ENCODE results near the gene FAM135A.

DNA sequence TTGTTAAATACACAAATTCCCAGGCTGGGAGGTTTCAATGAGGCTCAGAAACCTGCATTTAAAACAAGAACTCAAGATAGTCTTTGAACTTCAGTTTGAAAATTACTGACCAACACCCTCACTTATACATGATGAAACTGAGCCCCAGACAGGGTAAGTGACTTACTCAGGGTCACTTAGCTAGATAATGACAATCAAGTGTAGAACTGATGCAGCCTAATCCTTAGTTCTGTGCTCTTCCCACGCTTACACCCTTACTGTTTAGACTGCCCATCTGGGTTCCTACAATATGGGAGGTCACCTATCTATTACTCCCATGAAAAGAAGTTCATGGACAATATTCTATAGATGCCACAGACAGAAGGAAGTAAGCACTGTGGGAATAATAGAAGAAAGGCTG lies 24.5 kb upstream of the FAM135A start:
- TF ChIP-seq, protein P1, sequence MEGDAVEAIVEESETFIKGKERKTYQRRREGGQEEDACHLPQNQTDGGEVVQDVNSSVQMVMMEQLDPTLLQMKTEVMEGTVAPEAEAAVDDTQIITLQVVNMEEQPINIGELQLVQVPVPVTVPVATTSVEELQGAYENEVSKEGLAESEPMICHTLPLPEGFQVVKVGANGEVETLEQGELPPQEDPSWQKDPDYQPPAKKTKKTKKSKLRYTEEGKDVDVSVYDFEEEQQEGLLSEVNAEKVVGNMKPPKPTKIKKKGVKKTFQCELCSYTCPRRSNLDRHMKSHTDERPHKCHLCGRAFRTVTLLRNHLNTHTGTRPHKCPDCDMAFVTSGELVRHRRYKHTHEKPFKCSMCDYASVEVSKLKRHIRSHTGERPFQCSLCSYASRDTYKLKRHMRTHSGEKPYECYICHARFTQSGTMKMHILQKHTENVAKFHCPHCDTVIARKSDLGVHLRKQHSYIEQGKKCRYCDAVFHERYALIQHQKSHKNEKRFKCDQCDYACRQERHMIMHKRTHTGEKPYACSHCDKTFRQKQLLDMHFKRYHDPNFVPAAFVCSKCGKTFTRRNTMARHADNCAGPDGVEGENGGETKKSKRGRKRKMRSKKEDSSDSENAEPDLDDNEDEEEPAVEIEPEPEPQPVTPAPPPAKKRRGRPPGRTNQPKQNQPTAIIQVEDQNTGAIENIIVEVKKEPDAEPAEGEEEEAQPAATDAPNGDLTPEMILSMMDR (conservative IDR thresholded peaks at IDR 0.05 in 1 of 2, IDR thresholded peaks at IDR 0.05 in 1 of 2; ENCODE audit: extremely low read depth in 1 of 2, insufficient read depth in 1 of 2, low read depth in 1 of 2, low read length in 2 of 2) = no peak
- no peak for TF ChIP-seq EZH2 (IDR thresholded peaks at IDR 0.05; ENCODE audit: borderline replicate concordance, low read length)

Measured in mammary epithelial cell (primary cell).